WTC11 (cell line): ENCODE measurements around the gene PLPP4.

Experiments
- CREB1 ChIP-seq: sonication (generic); formaldehyde crosslinking; IDR thresholded peaks from 2 replicates; pipeline ENCODE4 v1.8.0; 2023; ENCODE audit warnings: mild to moderate bottlenecking, missing genetic modification reagents
- FOXJ3 ChIP-seq: sonication (generic); formaldehyde crosslinking; IDR thresholded peaks from 2 replicates; pipeline ENCODE4 v1.9.0; 2021; ENCODE audit warnings: missing genetic modification reagents, mild to moderate bottlenecking, borderline replicate concordance
- NR3C1 ChIP-seq: sonication (generic); formaldehyde crosslinking; conservative IDR thresholded peaks from 2 replicates; pipeline ENCODE4 v1.8.1; 2023; ENCODE audit warnings: low read depth, mild to moderate bottlenecking, missing genetic modification reagents
- ZBTB21 ChIP-seq: sonication (generic); formaldehyde crosslinking; IDR thresholded peaks from 2 replicates; pipeline ENCODE4 v1.8.1; 2023; ENCODE audit warnings: mild to moderate bottlenecking, missing genetic modification reagents, borderline replicate concordance
- ZNF416 ChIP-seq: fragments of 250-450 bp; sonication (Bioruptor Pico); IDR thresholded peaks from 2 replicates; pipeline ENCODE4 v1.9.0; 2021; ENCODE audit warnings: mild to moderate bottlenecking, inconsistent platforms
- TF ChIP-seq, protein P1 (sequence below): sonication (generic); formaldehyde crosslinking; conservative IDR thresholded peaks from 2 replicates; pipeline ENCODE4 v1.8.1; 2022; ENCODE audit warnings: mild to moderate bottlenecking, missing genetic modification reagents
- TF ChIP-seq, protein P2 (sequence below): sonication (generic); formaldehyde crosslinking; IDR thresholded peaks from 2 replicates; pipeline ENCODE4 v1.8.0; 2022; ENCODE audit warnings: missing genetic modification reagents
- TF ChIP-seq, protein P3 (sequence below): sonication (generic); formaldehyde crosslinking; IDR thresholded peaks from 2 replicates; pipeline ENCODE4 v1.8.0; 2022; ENCODE audit warnings: mild to moderate bottlenecking, missing genetic modification reagents
- TF ChIP-seq, protein P4 (sequence below): fragments of 200-600 bp; IDR thresholded peaks from 2 replicates; pipeline ENCODE4 v1.8.0; 2022; ENCODE audit warnings: antibody characterized with exemption
- TF ChIP-seq, protein P5 (sequence below): sonication (generic); formaldehyde crosslinking; IDR thresholded peaks from 2 replicates; pipeline ENCODE4 v1.8.1; 2023; ENCODE audit warnings: mild to moderate bottlenecking, moderate library complexity, missing genetic modification reagents
- TF ChIP-seq, protein P6 (sequence below): sonication (generic); formaldehyde crosslinking; IDR thresholded peaks from 2 replicates; pipeline ENCODE4 v1.8.1; 2022; ENCODE audit warnings: mild to moderate bottlenecking, missing genetic modification reagents, moderate library complexity, borderline replicate concordance
- TF ChIP-seq, protein P7 (sequence below): sonication (generic); formaldehyde crosslinking; conservative IDR thresholded peaks from 2 replicates; pipeline ENCODE4 v1.8.1; 2023; ENCODE audit warnings: mild to moderate bottlenecking, low read depth, missing genetic modification reagents, moderate library complexity

DNA sequence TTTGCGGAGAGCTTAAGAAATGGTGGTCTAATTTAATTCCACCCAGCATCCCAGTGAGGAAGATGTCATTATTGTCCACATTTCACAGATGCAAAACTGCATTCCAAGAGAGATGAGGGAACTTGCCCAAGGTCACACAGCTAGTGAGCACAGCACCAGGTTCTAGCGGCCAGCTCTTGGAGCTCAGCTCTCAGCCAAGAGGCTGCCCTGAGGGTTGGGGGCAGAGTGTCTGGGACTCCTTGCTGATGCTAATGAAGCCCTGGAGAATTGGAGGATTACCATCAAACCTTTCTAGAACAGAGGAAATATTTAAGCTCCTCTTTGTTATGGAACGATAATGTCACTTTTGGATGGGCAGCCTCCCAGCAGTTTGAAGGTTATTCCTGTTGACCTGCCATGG is 48.0 kb downstream of the PLPP4 start:
- TF ChIP-seq FOXJ3: no peak
- no peak for TF ChIP-seq CREB1 (CRISPR knock-in tag)
- TF ChIP-seq, protein P1, sequence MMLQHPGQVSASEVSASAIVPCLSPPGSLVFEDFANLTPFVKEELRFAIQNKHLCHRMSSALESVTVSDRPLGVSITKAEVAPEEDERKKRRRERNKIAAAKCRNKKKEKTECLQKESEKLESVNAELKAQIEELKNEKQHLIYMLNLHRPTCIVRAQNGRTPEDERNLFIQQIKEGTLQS (CRISPR knock-in tag): no peak
- TF ChIP-seq, protein P2, sequence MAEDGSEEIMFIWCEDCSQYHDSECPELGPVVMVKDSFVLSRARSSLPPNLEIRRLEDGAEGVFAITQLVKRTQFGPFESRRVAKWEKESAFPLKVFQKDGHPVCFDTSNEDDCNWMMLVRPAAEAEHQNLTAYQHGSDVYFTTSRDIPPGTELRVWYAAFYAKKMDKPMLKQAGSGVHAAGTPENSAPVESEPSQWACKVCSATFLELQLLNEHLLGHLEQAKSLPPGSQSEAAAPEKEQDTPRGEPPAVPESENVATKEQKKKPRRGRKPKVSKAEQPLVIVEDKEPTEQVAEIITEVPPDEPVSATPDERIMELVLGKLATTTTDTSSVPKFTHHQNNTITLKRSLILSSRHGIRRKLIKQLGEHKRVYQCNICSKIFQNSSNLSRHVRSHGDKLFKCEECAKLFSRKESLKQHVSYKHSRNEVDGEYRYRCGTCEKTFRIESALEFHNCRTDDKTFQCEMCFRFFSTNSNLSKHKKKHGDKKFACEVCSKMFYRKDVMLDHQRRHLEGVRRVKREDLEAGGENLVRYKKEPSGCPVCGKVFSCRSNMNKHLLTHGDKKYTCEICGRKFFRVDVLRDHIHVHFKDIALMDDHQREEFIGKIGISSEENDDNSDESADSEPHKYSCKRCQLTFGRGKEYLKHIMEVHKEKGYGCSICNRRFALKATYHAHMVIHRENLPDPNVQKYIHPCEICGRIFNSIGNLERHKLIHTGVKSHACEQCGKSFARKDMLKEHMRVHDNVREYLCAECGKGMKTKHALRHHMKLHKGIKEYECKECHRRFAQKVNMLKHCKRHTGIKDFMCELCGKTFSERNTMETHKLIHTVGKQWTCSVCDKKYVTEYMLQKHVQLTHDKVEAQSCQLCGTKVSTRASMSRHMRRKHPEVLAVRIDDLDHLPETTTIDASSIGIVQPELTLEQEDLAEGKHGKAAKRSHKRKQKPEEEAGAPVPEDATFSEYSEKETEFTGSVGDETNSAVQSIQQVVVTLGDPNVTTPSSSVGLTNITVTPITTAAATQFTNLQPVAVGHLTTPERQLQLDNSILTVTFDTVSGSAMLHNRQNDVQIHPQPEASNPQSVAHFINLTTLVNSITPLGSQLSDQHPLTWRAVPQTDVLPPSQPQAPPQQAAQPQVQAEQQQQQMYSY (CRISPR knock-in tag): no peak
- TF ChIP-seq, protein P3, sequence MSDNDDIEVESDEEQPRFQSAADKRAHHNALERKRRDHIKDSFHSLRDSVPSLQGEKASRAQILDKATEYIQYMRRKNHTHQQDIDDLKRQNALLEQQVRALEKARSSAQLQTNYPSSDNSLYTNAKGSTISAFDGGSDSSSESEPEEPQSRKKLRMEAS (CRISPR knock-in tag): no peak
- TF ChIP-seq, protein P4, sequence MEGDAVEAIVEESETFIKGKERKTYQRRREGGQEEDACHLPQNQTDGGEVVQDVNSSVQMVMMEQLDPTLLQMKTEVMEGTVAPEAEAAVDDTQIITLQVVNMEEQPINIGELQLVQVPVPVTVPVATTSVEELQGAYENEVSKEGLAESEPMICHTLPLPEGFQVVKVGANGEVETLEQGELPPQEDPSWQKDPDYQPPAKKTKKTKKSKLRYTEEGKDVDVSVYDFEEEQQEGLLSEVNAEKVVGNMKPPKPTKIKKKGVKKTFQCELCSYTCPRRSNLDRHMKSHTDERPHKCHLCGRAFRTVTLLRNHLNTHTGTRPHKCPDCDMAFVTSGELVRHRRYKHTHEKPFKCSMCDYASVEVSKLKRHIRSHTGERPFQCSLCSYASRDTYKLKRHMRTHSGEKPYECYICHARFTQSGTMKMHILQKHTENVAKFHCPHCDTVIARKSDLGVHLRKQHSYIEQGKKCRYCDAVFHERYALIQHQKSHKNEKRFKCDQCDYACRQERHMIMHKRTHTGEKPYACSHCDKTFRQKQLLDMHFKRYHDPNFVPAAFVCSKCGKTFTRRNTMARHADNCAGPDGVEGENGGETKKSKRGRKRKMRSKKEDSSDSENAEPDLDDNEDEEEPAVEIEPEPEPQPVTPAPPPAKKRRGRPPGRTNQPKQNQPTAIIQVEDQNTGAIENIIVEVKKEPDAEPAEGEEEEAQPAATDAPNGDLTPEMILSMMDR: no peak
- TF ChIP-seq, protein P5, sequence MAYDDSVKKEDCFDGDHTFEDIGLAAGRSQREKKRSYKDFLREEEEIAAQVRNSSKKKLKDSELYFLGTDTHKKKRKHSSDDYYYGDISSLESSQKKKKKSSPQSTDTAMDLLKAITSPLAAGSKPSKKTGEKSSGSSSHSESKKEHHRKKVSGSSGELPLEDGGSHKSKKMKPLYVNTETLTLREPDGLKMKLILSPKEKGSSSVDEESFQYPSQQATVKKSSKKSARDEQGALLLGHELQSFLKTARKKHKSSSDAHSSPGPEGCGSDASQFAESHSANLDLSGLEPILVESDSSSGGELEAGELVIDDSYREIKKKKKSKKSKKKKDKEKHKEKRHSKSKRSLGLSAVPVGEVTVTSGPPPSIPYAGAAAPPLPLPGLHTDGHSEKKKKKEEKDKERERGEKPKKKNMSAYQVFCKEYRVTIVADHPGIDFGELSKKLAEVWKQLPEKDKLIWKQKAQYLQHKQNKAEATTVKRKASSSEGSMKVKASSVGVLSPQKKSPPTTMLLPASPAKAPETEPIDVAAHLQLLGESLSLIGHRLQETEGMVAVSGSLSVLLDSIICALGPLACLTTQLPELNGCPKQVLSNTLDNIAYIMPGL (CRISPR knock-in tag): no peak
- TF ChIP-seq ZNF416 (CRISPR knock-in tag): no peak
- no peak for TF ChIP-seq ZBTB21 (CRISPR knock-in tag)
- TF ChIP-seq, protein P6, sequence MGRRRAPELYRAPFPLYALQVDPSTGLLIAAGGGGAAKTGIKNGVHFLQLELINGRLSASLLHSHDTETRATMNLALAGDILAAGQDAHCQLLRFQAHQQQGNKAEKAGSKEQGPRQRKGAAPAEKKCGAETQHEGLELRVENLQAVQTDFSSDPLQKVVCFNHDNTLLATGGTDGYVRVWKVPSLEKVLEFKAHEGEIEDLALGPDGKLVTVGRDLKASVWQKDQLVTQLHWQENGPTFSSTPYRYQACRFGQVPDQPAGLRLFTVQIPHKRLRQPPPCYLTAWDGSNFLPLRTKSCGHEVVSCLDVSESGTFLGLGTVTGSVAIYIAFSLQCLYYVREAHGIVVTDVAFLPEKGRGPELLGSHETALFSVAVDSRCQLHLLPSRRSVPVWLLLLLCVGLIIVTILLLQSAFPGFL: no peak
- TF ChIP-seq, protein P7, sequence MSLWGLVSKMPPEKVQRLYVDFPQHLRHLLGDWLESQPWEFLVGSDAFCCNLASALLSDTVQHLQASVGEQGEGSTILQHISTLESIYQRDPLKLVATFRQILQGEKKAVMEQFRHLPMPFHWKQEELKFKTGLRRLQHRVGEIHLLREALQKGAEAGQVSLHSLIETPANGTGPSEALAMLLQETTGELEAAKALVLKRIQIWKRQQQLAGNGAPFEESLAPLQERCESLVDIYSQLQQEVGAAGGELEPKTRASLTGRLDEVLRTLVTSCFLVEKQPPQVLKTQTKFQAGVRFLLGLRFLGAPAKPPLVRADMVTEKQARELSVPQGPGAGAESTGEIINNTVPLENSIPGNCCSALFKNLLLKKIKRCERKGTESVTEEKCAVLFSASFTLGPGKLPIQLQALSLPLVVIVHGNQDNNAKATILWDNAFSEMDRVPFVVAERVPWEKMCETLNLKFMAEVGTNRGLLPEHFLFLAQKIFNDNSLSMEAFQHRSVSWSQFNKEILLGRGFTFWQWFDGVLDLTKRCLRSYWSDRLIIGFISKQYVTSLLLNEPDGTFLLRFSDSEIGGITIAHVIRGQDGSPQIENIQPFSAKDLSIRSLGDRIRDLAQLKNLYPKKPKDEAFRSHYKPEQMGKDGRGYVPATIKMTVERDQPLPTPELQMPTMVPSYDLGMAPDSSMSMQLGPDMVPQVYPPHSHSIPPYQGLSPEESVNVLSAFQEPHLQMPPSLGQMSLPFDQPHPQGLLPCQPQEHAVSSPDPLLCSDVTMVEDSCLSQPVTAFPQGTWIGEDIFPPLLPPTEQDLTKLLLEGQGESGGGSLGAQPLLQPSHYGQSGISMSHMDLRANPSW (CRISPR knock-in tag): no peak
- no peak for TF ChIP-seq NR3C1 (CRISPR knock-in tag)
